ENCODE data around the gene PRLR. TPM values are rescaled to one million over a fixed set of nuclear protein-coding genes. Genes with fewer than 3 reads are reported as not detected.
A peak's percentile ranks its signal among the peaks of the same experiment; 100 is the strongest.
"Not testable (repeated sequence)": the region's sequence is repeated elsewhere in the genome, so short reads cannot be mapped to it uniquely, and the experiment has no call there.

PRLR gene
- polyA plus RNA-seq, 1 donor = 53.4 TPM

DNA sequence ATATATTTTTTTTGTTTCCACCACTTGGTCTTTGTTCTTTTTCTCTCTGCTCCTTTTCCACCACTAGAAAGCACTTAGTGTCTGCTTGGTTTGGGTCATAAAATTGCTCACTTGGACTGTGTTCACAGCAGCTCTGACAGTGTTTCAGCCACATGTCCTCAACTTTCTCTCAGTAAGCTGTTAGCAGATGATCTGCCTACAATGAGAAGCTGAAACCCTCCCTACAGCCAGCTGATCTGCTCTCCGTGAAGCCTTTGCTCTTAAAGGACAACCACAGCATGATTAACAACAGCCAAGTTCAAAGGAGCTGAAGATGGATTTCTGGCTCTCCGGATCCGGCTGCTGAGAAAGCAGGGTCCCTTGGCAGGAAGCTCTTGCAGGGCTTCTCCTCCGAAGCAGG is 31.6 kb downstream of the PRLR start:
- DNase-seq = peak; percentile 79

DNA sequence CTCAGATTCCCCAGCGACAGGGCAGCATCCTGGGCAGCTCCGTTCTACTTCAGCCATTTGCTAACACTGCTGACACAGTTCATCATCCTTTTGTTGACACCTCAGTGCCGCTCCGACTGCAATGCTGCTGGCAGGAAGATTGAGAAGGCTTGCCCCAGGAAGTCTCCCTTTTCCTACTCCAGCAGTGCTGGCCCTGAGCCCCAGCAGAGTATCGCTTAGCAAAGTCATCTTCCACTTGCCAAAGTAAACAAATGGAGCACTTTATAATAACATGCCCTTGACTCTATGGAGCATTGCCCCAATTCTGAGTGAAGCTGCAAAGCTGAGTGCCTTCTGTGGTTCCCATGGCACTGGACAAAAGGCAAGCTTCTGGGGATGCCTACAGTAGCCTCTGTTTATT is 32.2 kb downstream of the PRLR start:
- DNase-seq = peak; percentile 34

DNA sequence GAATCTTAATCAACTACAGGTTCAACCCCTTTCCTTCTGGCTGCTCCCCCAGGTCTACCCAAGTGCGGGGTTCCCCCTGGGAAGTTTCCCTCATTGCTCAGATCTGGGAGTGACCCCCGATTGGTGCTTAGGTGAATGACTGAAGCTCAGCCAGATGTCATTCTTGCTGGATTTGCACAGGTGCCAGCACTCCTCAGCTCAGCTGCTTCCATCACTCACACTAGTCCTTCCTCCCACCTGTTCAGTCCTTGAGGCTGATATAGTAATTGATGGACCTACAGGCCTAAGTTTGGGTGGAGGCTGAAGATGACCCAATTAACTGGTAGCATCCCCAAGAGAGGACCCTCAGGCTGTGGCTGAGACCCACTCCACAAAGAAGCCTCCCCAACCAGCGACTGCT is 32.9 kb downstream of the PRLR start:
- no peak for DNase-seq

DNA sequence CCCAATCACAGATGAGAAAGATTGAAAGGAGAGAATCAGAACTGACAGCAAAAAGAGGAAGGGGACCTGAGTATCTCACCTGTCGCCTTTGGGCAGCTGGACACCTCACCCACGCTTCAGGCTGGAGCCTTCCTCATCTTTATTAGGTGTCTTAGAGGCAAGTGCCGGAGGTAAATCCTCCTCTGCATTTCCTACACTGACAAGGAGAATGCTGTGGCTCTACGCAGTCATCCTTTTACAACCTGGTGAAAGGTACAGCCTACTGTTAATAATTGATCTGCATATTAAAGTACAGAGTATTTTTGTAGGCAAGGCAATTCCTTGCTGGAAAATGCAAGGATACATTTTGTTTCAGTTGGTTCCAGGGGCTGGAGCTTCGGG is 34.8 kb downstream of the PRLR start:
- DNase-seq = no peak

DNA sequence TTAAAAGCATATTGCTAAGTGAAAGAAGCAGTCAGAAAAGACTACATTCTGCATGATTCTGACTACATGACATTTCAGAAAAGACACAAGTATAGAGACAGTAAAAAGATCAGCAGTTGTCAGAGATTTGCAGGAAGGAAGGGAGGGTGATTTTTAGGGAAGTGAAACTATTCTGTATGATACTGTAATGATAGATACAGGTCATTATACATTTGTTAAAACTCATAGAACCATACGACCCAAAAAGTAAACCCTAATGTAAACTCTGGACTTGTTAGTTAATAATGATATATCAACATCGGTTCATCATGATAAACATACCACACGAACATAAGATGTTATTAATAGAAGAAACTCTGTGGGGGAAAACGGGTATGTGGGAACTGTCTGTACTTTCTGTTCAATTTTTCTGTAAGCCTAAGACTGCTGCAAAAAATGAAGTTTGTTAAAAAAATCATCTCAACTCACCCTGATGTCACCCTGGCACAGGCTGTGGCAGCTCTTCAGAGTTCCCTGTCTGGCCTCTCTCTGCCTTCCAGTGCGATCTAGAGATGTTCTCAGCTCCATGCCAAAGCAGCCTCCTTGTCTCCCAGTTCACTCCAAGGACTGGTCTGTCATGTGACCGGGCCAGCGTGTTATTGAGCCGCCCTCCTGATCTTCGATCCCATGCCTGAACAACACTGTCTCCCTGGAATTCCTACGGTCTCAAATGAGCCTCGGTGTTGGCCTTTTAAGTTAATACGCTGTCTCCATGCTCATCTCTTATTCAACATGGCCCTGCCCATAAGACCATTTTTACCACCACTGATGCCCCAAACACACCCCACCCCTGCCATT is 35.4 kb downstream of the PRLR start:
- DNase-seq = no peak

DNA sequence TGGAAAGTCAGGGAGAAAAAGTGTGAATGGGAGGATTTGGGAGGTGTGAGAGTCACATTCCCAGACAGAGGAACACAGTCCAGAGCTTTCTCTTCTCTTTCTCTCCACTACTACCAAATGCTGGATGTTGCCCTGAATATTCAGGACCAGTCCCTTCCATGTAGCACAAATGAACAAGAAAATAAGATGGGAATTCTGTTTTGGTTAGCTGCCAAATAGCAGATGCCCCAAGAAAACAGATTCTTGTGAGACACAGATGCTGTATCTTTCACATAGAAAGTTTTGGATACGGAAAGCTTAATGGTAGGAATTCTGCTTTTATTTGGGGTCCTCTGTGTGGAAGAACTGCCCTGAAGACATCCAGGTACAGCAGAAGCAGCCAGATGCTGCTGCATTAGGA is 37.8 kb downstream of the PRLR start:
- DNase-seq = no peak

DNA sequence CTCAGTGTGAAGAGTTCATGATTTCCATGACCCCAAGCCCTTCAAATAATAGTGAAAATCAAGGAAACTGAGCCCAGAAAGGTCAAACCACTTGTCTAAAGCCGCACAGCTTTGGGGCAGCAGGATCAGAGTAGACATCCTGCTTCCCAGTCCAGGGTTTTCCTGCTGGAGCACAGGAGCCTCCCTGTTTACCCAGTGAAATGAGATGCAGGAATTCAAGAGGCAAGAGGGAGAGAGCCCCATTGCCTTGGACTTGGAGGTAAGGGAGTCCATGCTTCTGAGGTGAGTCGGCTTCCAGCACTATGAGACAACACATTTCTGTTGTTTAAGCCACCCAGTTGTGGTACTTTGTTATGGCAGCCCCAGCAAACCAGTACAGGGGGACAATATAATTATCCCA is 40.5 kb downstream of the PRLR start:
- DNase-seq = not testable (repeated sequence)

DNA sequence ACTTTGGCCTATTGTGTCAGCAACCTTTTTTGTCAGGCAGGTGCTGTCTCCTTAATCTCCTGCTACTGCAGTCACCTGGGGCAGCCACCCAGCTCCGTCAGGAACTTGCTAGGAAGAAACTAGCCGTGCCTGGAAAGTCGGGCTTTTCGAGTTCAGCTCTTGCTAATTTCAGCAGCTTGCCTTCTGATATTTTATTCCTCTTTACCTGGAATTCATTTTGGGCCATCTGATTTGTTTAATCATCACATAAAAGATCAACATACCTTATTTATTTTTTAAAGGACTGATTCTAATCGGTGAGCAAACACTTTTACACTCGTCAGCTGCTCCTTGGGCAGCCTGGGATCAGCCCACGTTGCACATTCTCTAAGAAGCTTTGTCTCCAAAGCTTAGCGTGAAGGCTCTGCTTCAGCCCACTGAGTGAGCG is 42.2 kb downstream of the PRLR start:
- no peak for DNase-seq

DNA sequence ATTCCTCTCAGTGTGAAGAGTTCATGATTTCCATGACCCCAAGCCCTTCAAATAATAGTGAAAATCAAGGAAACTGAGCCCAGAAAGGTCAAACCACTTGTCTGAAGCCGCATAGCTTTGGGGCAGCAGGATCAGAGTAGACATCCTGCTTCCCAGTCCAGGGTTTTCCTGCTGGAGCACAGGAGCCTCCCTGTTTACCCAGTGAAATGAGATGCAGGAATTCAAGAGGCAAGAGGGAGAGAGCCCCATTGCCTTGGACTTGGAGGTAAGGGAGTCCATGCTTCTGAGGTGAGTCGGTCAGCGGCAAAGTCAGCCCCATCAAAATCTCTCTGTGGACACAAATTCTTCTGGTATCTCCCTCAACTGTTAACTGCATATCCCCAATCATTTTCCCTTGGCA is 42.7 kb downstream of the PRLR start:
- not testable (repeated sequence) for DNase-seq

DNA sequence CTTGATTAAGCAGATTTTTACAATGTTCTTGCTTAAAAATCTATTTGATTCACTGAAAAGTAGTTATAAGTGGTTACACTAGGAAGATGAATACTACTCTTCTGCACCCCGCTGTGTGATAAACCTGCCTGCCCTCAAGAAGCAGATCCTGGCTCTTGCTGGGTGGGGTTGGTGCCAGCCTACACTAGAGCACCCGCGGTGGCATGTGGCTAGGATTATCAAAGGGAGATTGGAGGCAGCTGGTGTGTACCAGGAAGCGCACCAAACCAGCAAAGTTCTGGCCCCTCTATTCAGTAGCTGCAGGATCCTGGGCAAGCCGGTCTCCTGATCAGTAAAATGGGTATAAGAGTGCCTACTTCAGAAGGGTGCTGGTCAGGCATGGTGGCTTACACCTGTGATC is 43.5 kb downstream of the PRLR start:
- no peak for DNase-seq

DNA sequence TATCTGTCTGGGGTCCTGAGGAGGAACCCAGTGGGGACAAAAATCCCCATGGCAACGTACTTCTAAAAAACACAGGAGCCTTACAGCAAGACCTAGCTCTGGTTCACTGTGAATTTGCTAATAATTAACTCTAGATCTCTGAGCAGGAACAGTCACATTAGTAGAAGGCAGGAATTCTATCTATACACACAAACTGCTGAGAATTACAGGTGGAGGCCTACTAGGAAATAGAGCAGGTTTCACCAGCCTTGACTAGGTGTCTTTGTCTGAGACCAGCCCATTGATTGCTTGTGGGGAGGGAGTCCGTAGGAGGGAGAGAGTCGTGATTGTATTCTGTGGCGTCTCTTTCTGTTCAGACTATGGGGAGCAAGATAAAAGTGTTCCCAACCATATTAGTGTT is 44.8 kb downstream of the PRLR start:
- DNase-seq = no peak

DNA sequence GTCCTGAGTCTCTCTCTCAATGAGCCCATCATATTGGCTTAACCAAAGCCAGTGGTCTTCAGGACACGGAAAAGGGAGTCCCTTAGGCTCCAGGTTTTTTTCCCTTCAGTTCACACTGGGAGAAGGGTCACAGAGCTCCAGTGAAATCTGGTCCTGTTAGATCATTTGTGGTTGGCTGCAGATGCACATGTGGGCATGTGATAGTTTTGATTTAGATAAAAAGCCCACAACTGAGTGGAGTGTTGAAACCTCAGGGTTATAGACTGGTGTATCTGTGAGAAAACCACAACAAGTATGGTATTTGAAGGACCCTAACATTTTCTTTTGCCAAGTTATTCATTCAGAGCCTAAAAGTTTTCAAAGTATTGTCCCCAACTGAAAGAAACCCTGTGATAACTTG is 46.7 kb downstream of the PRLR start:
- no peak for DNase-seq

DNA sequence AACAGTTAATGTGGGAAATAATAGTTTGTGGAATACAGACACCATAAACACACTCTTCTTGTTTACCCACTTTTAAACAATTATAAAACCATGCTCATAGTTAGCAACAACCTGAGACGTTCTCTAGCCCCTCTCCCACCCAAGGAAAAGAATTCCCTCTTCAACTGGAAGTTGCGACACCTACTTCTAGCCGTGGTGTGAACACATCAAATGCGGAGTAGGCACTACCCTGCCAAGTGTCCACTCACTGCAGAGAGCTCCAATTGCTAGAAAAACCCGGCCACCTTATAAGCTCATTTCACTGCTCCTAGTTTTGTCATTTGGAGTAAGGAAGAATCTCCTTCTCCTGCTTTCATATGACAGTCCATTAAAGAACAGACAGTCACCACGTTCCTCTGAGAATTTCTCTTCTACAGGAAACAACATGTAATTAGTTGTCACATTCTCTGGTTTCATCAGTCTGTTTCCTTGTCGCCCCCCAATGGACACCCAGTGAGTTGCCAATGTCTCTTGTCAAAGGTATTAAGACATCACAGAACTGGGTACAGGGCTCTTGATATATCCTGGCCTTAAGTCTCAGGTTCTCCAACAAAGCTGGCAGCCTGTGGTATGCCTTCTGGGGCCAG is 47.3 kb downstream of the PRLR start:
- DNase-seq = no peak

DNA sequence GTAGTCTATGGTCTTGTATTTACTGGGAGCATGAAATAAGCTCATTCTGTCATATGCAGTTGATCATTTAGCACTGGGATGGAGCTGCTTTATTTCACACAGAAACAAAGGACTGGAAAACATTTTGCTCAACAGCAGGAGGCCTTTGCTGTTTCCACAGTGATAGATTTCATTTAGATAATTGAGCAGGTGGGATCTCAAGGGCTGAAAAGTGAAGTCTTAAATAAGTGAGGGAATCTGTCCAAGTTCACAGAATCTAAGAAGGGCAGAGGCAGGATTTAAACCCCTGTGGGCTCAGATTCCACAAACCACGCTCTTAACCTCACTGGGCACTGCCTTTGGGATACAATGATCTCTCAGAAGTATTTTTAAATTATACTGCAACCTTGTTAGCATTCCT is 47.8 kb downstream of the PRLR start:
- no peak for DNase-seq

DNA sequence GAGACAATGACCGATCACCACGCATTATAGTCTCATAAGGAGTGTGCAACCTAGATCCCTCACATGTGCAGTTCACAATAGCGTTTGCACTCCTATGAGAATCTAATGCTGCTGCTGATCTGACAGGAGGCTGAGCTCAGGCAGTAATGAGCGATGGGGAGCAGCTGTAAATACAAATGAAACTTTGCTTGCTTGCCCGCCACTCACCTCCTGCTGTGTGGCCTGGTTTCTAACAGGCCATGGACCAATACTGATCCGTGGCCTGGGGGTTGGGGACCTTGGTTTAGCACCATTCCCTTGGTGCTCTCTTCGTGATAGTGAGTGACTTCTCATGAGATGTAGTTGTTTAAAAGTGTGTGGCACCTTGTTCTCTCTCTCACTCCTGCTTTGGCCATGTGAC is 50.2 kb downstream of the PRLR start:
- DNase-seq = no peak

DNA sequence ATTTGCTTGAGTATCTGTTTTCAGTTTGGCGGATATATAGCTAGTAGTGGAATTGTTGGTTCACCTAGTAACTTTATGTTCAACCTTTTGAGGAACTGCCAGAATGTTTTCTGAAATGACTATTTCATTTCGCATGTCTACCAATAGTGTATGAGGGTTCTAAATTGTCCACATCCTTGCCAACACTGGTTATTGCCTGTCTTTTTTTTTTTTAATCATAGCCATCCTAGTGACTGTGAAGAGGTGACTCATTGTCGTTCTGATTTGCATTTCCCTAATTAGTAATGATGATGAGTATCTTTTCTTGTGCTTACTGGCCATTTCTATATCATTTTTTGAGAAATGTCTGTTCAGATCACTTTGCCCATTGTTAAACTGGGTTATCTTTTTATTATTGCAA is 52.5 kb downstream of the PRLR start:
- DNase-seq = no peak

DNA sequence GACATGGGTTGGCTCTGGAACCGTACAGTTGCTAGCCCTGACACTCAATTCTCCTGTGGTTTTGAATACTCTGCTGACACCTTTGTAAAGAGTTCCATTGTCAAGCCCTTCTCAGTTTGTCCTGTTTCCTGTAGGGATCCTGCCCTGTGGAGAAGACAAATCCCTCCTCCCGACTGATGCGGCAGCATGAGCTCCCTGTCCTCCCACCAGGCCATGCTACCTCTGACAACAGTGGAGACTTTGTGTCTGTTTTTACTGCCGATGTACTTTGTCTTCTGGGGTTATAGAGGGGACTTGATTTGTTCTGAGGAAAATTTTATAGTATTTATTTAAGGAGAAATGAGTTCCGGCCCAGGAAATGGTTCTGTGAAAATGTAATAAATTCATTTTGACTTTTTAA is 57.8 kb downstream of the PRLR start:
- DNase-seq = no peak

DNA sequence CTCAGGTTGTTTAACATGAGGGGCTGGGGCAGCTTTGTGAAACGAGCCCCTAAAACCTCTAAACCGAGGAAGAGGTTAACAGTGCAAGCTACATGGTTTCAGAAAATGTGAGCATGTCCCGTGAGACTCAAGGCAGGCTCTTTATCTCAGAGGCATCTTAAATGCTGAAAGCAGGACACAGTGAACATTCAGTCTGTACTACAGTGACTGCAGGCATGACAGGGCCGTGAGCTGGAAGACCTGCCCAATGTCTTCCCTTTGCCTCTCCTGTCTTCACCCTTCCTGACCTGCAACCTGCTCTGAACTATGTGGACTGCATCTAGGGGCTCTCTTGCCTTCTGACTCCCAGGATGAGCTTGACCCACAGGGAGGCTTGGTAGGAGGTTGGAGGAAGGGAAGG is 58.3 kb downstream of the PRLR start:
- DNase-seq = no peak

DNA sequence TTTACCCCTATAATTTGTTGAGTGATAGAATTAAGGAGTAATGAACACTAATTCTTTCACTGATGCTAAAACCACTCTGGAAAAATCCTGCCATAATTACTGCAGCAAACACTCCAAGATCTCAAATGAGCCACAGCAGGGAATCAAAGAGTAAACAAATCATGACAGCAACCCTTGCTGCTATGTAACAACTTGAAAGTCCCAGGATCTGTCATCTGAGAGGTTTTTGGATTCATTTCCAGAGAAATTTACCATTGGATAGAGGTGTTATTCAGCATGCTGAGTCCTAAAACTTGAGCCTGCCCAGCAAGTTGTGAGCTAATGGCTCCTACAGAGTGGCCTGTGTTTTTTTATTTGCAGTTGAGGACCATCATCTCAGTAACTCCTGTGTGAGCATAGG is 59.2 kb downstream of the PRLR start:
- no peak for DNase-seq

DNA sequence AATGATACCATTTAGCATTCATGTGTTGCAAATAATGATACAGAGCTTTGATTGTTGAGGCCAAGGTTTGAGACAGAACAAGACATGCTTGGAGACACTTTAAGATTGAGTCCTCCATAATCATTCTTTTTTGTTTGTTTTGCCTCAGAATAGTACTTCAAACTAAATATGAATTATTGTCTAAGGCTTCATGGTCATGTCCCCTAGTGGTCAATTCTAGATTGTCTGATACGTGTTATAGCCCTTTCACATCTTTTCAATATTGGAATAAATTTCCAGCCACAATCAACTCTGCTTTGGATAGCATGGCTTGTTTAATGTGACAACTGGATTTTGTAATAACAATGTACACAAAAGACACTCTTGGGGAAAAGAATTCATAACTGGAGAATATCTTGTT is 64.2 kb downstream of the PRLR start:
- no peak for DNase-seq

DNA sequence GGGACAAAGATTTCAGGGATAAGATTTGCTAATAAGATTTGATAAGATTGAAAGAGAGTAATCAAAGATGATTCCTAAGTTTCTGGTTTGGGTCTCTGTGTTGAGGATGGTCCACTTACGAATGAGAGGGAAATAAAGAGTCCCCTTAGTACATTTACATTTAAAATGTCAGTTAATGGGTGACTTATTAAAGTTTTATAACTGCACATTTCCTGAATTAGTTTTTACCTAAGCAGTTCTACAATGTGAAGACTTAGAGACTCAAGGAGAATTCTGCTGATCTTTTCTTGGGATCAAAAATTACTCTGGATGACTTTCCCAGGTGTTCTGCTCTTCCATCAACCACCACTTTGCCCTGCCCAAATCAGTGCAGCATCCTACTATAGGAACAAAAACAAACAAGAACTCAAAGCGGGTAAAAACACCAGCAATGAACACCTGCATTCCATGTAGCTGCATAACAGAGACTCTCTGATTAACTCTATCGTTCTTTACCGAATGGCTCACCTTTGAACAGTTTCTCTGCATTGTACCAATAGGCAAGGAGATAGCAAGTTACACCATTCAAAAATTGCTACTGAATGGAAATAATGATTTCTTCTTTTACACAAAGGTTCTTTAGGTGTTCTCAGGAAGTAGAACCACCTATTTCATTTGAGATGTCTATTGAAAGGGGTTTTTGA is 65.3 kb downstream of the PRLR start:
- DNase-seq = peak; percentile 28

DNA sequence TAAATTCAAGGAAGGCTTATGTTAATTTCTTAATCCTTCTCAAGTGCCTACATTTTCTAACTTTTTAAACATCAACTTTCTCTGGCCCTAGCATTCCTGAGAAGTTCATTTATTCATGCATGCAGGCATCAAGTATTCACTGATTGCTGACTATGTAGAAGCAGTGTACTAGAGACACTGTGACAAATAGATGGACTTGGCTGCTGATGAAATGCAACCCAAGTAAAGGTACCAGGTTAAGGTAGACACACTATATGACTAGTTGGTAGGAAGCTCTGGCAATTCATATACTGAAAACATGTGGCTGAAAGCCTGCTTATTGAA is 66.6 kb downstream of the PRLR start:
- no peak for DNase-seq

DNA sequence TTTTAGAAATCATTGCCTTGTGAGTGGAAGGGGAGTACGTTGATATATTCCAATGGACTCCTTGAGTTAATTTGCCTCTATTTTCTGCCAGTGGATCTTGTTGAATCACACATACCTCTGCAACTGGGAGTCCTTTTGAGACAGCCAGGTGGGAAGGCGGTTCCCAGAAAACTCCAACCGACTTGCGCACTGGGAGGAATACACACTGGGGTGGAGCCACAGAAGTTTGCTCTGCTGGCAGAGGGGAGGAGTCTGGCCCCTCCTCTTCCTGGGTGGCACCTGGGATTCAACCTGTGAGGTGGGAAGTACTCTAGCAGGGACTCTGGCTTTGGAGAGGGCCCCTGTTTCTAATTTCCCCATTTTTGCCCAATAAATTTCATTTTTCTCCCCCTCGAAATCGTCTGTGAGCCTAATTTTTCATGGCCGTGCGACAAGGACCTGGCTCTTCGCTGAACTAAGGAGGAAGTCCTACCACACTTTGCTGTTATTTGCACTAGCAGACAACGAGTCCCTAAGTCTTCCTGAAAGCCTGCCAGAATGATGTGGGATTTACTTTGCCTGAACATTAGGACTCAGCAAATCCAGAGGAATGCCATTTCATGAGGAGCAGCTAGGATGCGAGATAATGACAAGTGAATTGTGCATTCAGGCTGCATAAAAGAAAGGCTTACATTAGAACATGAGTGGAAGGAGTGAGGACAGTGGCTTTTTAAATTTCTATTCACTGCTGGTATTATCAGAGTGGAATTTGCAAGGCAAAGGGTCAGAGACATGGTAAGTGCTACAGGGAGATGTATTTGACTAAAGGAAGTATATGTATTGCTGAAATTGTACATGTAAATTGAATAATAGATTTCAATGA is 67.2 kb downstream of the PRLR start:
- no peak for DNase-seq

Data from left kidney (tissue), 2 donors.